Lower leg skin (tissue), 3 donors: ENCODE measurements around the gene B3GNT8.

Source experiments
- CTCF ChIP-seq, 3 donors: fragments of 450-650 bp; IDR thresholded peaks; one replicate each; pipeline ENCODE4 v1.5.1; 2016; ENCODE audit warnings: antibody characterized with exemption in 3 of 3, mild to moderate bottlenecking in 3 of 3, moderate library complexity in 2 of 3
- POLR2A ChIP-seq, 2 donors: fragments of 450-650 bp; IDR thresholded peaks; one replicate each; pipeline ENCODE4 v1.6.1; 2016 to 2017; ENCODE audit warnings: antibody characterized with exemption in 2 of 2, mild to moderate bottlenecking in 1 of 2, moderate library complexity in 1 of 2

- TF ChIP-seq CTCF (IDR thresholded peaks at IDR 0.05) (no peak), POLR2A (IDR thresholded peaks at IDR 0.05) (no peak)
These were observed 3.7 kb upstream of the B3GNT8 start for GRCh38 chr19:41430922-41431321.
